GM18502 (cell line): ENCODE data around the gene RILPL1.
"Not testable (repeated sequence)": the region's sequence is repeated elsewhere in the genome, so short reads cannot be mapped to it uniquely, and the experiment has no call there.

Experiments
- ATAC-seq: cut with Tn5 transposase; IDR thresholded peaks from one replicate; pipeline ENCODE4 v1.9.1; 2021; ENCODE audit warnings: mild to moderate bottlenecking; ENCODE audit not compliant: unreplicated experiment, poor library complexity

RILPL1 gene, protein sequence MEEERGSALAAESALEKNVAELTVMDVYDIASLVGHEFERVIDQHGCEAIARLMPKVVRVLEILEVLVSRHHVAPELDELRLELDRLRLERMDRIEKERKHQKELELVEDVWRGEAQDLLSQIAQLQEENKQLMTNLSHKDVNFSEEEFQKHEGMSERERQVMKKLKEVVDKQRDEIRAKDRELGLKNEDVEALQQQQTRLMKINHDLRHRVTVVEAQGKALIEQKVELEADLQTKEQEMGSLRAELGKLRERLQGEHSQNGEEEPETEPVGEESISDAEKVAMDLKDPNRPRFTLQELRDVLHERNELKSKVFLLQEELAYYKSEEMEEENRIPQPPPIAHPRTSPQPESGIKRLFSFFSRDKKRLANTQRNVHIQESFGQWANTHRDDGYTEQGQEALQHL

DNA sequence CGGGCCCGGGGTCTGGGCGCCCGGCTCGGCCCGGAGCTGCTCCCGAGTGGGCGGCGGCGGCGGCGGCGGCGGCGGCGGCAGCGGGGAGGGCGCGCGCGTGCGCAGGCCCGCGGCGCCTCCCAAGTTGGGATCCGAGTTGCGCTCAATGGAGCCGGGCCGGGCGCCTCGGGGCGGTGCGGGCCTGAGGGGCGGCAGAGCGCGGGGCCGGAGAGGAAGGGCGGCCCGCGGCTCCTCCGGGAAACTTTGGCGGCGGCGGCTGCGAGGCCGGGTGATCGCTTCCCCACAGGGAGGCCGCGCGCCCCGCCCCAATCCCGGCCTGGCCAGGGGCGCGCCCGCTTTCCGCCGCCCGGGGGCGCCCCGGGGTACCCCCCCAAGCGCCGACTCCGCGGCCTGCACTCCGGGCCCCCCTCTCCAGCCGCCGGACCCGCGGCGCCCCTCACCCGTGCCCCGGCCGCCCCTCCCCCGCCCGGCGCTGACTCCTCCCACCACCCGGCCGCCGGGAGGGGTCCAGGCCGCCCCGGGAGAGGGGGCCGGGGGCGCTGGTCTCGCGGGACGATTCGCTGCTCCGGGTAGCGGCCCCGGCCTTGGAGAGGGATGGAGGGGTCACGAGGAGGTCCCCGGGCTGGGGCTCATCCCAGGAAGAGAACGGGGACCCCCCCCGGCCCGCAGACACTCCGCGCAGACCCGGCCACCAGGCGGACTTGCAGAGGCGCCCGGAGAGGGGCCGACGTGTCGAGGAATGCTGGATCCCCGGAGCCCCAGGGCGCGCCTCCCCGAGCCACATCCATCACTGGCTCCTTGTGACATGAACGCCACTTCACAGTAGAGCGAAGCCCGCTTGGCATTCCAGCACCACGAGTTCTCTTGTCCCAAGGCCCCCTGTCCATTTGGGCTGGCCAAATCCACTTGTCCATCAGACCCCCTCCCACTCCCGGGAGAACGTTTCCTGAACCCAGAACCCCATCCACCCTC lies at the start of gene RILPL1:
Gene RILPL1 (minus strand): TSS at position 48 of the 972 bp plus-strand sequence. CDS start 237 bp downstream, outside the sequence.
- peak; percentile 51 for ATAC-seq

DNA sequence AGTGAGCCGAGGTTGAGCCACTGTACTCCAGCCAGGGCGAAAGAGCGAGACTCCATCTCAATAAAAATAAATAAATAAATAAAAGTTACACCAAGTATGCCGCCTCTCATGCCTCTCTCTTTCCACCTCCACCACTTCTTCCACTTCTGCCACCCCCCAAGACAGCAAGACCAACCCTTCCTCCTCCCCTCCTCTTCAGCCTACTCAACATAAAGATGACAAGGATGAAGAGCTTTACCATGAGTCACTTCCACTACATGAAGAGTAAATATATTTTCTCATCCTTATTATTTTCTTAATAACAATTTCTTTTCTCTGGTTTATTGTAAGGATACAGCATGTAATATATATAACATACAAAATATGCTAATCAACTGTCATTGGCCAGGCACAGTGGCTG lies 47.3 kb upstream of the RILPL1 start:
- no peak for ATAC-seq

DNA sequence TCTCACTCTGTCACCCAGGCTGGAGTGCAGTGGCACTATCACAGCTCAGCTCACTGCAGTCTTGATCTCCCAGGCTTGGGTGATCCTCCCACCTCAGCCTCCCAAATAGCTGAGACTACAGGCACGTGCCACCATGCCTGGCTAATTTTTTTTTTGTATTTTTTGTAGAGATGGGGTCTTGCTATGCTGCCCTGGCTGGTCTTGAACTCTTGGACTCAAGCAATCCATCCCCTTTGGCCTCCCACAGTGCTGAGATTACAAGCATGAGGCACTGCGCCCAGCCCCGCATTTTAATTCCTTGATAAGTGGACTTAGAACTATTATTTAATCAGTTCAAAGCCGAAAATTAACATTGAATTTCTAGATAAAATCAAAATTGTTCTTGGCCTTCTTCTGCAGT lies 45.3 kb upstream of the RILPL1 start:
- not testable (repeated sequence) for ATAC-seq

DNA sequence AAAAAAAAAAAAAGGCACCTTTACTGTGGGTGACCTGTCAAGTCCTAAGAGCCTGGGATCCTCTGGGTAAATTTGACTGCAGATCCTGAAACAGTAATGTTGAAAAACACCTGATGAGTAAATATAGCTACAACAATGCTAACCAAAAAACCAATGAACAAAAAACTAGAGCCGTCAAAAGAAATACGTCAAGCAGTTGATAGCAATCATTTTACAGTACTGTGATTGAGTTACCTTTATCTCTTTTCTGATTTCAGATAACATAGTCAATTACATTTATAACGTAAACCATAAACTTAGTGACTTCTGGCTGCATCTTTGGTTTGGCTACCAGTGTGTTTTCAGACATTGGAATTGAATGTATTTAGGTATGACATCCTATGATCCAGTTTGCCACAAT lies 44.7 kb upstream of the RILPL1 start:
- ATAC-seq = no peak

DNA sequence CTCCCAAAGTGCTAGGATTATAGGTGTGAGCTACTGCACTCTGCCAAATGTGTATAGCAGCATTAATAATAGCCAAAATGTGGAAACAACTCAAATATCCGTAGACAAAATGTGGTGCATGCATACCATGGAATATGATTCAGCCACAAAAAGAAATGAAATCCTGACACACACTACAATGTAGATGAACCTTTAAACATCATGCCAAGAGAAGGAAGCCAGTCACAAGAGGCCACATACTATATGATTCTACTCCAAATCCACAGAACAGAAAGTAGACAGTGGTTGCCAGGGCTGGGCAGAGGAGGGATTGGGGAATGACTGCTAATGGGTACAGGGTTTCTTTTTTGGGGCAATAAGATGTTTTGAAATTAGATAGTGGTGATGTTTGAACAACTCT lies 43.1 kb upstream of the RILPL1 start:
- ATAC-seq = no peak

DNA sequence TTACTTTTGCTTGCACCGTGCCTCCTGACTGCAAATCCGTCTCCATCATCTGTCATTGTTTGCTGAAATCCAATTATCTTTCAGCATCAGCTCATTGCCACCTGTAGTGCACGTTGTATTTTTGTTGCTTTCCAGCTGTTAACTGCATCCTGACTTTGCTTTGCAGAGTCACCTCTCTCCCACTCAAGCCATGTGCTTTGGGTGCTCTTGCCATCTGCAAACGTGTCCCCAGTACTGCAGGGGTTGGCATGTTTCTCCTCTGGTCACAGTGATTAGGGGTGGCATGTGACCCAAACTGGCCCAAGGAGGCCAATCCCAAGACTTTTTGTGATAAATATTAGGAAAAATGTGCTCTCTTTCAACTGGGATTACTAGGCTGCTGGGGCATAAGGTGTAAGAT lies 40.4 kb upstream of the RILPL1 start:
- ATAC-seq = no peak

DNA sequence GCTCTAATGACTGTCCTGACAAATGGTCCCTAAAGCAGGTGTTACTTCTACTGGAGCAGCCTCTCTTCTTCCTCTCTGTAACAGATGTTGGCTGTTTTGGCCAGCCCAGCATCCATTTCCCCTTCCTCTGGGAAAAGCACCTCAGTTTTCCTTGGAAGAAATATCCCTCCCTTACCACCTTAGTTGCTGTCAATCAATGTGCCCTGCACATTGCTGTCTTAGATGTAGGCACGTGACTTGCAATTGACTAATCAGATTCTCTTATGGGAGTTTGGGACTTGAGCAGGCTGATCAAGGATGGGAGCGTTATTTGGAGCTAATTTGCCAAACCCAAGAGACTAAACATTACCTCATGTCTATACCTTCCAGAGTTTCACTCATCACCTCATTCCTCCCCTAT lies 38.9 kb upstream of the RILPL1 start:
- no peak for ATAC-seq

DNA sequence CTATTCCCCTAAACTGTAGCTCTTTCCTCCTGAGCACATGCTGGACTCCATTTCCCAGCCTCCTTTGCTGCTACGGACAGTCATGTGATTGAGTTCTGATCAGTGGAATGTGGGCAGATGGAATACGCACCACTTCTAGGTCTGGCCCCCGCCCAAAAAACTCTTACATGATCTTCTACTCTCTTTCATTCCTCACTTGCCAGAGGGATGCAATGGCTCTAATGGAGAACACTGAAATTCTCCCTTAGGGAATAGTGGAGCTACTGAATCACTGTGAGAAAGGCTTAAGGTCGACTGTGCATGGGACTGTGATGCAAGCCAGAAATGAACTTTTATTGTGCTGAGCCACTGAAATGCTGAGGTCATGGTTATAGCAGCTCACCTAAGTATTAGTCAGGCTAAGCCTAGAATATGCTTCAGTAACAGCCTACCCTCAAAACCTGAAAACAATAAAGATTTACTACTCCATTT lies 37.9 kb upstream of the RILPL1 start:
- no peak for ATAC-seq

DNA sequence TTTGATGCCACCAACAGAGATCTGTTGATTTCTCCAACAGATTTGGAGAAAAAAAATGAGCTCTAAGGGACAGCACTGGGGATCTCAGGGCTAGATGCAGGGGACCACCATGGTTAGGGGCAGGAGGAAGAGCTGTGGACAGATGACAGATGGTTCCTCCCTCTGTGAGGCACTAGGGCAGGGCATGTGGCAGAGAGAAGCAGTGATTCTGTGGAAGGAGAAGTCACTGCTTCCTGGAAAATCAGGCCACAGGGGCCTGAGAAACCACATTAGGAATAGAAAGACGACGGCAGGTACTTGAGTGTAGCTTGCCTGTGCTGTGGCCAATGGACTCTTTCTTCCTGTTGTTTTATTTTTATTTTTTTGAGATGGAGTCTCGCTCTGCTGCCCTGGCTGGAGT lies 25.9 kb upstream of the RILPL1 start:
- no peak for ATAC-seq

DNA sequence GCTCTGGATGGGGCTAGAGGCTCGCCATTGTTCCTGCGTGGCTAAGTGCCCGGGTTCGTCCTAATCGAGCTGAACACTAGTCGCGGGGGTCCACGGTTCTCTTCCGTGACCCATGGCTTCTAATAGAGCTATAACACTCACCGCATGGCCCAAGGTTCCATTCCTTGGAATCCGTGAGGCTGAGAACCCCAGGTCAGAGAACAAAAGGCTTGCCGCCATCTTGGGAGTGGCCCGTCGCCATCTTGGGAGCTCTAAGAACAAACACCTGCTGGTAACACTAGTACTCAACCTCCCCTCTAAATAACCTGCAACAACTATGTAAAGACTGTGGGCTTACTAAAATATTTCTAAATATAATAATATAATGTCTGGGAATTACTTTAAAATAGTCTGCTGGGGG lies 25.0 kb upstream of the RILPL1 start:
- ATAC-seq = not testable (repeated sequence)

DNA sequence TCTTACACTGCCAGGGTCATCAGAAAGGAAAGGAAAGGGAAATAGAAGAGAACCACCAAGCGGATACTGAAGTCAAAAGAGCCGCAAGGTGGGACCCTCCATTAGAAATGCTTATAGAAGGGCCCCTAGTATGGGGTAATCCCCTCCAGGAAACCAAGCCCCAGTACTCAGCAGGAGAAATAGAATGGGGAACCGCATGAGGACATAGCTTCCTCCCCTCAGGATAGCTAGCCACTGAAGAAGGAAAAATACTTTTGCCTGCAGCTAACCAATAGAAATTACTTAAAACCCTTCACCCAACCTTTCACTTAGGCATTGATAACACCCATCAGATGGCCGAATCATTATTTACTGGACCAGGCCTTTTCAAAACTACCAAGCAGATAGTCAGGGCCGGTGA lies 21.3 kb upstream of the RILPL1 start:
- not testable (repeated sequence) for ATAC-seq

DNA sequence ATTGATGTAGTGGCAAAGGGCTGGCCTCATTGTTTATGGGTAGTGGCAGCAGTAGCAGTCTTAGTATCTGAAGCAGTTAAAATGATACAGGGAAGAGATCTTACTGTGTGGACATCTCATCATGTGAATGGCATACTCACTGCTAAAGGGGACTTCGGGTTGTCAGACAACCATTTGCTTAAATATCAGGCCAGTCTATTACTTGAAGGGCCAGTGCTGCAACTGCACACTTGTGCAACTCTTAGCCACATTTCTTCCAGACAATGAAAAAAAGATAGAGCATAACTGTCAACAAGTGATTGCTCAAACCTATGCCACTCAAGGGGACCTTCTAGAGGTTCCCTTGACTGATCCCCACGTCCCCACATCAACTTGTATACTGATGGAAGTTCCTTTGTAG lies 20.6 kb upstream of the RILPL1 start:
- not testable (repeated sequence) for ATAC-seq

DNA sequence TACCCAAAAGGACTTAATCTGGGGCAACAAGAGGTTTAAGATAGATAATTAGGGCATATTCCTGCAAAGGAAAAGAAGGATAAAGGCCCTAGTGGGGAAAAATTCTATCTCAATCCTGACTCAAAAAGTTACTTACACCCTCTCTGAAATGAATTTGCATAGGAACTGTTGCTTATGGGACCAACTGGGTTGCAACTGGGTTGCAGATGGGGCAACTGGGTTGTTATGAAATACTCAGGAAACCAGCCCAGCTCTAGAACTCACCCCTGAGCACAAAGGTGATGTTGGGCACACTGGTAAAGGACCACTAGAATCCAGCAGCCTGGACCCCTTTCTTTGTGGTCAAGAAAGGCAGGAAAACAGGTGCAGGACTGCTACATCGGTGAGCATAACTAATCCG lies 17.2 kb upstream of the RILPL1 start:
- ATAC-seq = no peak

DNA sequence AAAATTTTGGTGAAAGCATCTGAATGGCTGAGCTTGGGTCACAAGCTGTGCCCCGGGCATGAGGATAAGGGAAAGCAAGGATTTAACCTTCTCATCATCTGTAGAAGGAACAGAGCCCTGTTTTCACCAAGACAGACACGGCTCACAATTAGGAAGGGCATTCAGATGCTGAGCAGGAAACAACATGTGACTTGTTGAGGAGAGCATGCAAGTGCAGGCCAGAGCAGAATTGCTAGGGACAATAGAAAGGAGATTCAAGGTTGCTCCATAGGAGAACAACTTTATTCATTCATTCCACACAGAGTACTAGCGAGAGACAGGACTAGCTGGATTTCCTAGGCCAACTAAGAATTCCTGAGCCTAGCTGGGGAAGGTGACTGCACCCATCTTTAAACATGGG lies 14.6 kb upstream of the RILPL1 start:
- ATAC-seq = no peak

DNA sequence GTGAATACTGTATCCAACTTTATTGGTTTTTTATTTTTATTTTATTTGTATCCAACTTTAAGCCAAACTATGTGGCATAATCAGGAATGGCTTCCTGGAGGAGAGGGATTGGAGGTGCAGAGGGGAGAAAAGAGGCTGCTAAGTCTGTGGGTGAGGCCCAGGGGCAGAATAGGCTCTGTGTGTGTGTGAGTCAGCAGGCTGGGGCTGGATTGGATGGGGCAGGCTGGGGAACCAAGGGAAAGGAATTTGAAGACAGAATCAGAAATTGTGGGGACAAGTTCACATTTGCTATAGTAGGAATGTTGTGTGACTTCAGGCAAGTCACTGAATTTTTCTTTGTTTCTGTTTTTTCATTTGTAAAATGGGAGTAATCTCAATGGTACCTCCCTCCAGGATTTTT lies 12.8 kb upstream of the RILPL1 start:
- no peak for ATAC-seq

DNA sequence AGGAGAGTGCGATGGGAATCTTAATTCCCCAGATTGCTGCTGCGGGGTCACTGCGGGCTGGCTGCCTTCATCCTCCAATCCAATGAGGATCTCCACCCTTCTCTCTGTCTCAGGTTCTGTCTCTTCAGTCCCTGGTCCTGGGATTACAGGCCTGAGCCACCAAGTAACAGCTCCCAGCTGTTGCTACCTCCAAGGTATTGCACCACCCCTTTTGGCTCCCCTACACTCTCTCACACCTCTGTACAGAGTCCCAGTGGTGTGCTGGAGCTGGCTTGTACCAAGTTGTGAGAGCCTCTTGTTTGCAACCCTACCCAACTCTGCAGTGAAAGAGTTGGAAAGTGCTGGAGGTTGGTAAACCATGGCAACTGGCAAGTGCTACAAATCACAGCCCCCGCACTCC lies 10.0 kb upstream of the RILPL1 start:
- no peak for ATAC-seq

DNA sequence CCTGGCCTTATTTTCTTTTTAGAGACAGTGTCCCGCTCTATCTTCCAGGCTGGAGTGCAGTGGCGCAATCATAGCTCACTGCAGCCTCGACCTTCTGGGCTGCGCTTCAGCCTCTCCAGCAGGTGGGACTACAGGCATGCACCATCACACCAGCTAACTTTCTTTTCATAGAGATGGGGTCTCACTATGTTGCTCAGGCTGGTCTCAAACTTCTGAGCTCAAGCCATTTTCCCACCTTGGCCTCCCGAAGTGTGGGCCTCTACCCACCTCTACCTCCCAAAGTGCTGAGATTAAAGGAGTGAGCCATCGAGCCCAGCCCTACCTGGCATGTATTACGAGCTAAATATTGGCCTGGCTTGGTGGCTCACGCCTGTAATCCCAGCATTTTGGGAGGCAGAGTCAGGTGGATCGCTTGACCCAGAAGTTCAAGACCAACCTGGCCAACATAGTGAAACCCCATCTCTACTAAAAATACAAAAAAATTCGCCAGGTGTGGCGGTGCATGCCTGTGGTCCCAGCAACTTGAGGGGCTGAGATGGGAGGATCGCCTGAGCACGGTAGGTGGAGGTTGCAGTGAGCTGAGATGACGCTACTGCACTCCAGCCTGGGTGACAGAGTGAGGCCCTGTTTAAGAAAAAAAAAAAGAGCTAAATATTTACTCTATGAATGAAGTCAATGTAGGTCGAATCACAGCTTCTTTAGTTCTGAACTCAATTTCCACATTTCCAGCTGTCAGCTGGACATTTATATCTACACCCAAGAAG lies 7.6 kb upstream of the RILPL1 start:
- no peak for ATAC-seq

DNA sequence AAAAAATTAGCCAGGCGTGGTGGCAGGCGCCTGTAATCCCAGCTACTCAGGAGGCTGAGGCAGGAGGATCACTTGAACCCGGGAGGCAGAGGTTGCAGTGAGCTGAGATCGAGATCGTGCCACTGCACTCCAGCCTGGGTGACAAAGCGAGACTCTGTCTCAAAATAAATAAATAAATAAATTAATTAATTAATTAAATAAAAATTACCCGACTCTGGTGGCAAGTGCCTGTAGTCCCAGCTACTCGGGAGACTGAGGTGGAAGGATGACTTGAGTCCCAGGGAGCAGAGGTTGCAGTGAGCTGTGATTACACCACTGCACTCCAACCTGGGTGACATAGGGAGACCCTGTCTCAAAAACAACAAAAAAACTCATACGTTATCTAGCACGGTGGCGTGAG lies 2.4 kb upstream of the RILPL1 start:
- ATAC-seq = not testable (repeated sequence)

DNA sequence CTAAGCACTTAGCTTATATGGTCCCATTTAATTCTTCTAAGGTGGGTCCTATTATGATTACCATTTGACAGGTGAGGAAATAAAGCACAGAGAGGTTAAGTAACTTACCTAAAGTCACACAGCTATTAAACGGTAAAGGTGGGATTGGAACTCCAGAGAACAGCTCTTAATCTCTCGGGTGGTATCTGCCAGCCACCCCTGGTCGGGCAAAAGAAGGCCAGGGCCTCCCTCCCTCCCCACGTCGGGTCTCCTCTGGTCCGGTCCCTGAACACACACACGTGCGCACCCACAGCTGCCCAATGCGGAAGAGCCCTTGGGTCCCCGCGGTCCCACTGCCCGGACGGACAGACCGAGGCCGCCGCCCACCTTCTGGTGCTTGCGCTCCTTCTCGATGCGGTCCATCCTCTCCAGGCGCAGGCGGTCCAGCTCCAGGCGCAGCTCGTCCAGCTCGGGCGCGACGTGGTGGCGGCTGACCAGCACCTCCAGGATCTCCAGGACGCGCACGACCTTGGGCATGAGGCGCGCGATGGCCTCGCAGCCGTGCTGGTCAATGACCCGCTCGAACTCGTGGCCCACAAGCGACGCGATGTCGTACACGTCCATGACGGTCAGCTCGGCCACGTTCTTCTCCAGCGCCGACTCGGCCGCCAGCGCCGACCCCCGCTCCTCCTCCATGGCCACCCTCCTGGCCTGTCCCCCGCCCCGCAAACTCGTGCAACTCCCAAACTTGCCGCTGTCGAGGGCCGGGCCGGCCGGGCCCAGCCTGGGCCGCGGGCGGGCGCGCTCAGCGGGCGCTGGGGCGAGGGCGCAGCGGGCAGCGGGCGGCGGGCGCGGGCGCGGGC lies 490 bp downstream of the RILPL1 start:
- no peak for ATAC-seq

DNA sequence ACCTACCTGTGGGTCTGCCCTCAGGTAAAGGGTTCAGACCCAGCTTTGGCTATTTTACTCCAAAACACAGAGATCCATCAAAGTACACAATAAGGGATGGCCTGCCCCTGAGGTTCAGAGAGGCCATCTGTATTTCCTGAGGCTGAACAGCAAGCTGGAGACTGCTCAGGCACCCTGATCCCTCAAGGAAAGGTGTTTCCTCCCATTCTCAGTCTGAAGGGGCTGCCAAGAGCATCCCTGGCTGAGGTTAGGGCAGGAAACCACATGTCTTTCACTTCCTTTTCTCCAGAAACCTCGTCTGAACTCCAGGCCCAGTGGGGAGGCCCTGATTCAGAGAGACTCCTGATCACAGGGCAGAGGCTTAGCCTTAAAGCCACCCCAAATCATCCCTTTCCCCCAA lies 1.5 kb downstream of the RILPL1 start:
- ATAC-seq = peak; percentile 66
